Kidney glomerular epithelial cell (primary cell): ENCODE data around the gene ZNF516.

ENCODE experiments used
- DNase-seq: peaks from one replicate; lab custom pipeline; 2025; lab: John Stamatoyannopoulos, UW

ZNF516 gene

GRCh38 chr18:76364282-76365259 is 130.5 kb downstream of the ZNF516 start:
- no peak for DNase-seq

GRCh38 chr18:76363436-76364120 is 131.5 kb downstream of the ZNF516 start:
- no peak for DNase-seq

DNA sequence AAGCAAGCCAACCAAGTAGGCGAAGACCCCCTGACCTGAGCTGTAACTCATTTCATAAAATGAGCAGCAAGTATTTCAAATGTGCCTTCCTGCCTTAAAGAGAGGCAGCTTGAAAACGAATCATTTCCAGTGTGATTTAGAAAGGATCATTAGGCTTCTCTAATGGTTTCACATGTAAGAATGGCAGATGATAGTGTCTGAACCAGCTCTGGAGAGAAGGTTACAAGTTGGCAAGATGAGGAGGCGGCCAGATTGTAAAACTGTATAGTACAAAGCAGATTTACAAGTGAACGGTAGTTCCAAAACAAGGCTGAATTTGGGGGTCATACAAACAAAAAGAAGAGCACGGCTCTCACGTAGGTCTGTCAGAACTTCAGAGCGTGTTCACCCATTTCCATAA is 132.4 kb downstream of the ZNF516 start:
- no peak for DNase-seq

DNA sequence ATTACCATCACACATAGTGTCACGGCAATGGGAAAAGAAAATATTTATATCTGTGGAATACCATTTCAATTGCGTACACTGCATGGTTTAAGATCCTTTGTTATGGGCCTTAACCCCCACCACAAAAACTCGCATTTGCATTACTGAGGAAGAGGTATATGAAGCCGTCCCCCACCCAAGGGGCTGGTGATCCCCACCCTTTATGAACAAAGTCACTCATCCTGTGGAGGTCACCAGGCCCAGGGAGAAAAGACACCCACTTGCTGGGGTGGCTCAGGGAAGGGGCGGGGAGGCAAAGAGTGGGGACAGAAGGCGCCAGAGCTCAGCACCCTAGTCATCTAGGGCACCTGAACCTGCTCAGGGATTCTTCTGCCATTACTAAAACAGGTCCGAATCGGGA is 133.8 kb downstream of the ZNF516 start:
- DNase-seq = no peak

DNA sequence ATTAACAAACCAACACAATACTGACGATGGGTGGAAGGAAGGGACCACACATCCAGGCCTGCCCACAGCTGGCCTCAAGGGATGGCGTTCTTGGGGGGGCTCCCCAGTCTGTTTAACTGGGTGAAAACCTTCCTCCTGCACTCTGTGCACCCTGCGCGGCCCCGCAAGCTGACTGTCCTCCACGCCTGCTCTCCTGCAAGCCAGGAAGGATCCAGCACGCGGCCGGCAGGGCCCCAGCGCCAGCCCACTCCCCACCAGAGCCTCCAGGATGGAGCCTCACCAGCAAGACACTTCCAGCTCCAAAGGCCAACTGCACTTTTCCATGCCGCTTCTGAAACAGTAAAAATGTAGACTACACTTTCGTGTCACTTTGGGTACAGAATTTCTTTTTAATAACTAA is 135.1 kb downstream of the ZNF516 start:
- no peak for DNase-seq

- DNase-seq = no peak
These were observed 136.3 kb downstream of the ZNF516 start for GRCh38 chr18:76358774-76359173.

- no peak for DNase-seq
These were observed 137.3 kb downstream of the ZNF516 start for GRCh38 chr18:76357585-76358260.

DNA sequence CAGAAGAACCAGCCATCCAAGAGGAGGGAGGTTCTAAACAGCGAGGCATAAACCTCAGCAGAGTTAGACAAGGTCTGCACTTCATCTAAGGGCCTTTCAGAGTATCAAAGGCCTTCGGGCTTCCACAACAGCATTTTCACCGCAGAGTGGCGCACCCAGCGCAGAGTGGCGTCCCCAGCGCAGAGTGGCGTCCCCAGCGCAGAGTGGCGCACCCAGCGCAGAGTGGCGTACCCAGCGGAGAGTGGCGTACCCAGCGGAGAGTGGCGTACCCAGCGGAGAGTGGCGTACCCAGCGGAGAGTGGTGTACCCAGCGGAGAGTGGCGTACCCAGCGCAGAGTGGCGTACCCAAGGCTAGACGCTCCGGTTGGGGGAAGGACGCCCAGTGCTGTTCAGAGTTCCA is 137.9 kb downstream of the ZNF516 start:
- DNase-seq = no peak

DNA sequence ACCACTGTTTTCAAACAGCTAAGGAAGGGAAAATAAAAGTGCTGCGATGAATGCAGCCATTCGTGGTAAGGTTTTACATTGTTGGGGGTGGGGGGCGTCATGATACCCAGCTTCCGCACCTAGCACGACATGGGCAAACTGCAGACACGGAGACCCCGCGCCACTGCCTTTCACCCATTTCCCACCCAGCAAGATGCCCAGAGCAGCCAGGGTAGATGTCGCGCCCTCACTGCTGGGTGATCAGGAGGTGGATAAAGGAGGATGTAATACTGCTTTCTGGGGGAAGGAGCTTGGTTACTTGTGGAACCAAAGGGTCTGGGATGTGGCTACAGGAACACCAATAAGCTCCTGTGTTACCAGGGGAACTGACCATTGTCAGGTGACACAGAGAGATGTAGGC is 138.4 kb downstream of the ZNF516 start:
- DNase-seq = no peak

DNA sequence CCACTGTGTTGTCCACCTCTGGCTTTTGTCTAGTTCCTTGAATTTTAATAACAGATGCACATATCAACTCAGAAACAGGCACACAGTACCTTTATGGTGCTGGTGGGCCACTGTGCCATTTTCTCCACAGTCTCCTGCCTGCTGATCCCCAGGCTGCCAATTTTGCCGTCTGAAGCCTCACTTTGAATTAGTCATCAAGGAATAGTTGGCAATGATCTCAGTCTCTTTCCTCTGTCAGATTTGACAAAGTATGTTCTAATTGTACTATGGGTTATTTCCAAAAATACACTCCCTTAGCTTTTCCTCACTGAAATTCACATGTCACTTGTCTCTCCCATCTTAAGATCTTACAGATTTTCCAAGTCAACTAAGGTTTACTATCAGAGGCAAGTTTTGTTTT is 140.7 kb downstream of the ZNF516 start:
- DNase-seq = peak; percentile 12

- no peak for DNase-seq
These were observed 141.5 kb downstream of the ZNF516 start for GRCh38 chr18:76353500-76353899.

DNA sequence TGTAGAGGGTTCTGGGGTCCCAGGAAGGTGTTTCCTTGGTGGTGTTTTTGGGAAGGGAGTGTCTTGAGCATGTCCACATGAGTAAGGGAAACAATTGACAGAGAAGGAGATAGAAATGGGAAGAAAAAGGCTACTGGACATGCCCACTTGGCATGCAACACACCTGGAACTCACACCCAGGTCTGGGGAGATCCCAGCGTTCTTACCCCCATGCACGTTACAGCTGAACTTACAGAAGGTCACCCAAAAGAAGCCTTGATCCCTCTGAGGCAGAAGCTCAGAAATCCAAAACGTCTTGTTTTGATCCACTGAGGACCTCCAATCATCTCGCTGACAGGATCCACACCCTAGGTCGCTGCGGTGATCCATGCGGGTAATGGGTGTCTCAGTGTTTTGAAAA is 142.0 kb downstream of the ZNF516 start:
- DNase-seq = no peak

DNA sequence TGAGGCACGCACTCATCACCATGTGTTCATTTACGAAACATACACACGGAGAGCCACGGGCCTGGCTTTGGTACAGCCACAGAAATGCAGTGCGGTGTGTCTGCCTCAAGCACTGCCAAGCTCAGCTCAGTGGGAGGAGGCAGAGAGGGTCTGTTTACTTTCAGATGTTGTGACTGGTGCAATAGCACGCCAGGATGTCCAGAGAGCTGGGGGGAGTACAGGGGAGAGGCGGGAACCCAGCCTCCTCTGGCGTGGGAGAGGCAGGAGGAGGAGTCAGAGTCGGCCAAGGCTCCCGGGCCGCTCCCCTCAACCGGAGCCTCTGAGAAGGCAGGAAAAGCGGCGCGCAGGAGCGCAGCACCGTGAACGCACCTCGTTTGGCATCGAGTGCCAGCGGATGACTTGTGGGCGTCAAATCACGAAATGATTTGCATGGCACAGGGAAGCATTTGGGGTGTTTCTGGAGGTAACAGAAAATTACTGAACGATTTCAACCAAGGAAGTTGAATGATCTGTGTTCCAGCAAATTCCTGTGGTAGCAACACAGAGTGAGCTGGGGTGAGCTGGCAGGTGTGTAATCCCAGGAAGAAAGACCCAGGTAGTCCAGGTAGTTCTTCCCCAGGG is 143.0 kb downstream of the ZNF516 start:
- peak; percentile 85 for DNase-seq

DNA sequence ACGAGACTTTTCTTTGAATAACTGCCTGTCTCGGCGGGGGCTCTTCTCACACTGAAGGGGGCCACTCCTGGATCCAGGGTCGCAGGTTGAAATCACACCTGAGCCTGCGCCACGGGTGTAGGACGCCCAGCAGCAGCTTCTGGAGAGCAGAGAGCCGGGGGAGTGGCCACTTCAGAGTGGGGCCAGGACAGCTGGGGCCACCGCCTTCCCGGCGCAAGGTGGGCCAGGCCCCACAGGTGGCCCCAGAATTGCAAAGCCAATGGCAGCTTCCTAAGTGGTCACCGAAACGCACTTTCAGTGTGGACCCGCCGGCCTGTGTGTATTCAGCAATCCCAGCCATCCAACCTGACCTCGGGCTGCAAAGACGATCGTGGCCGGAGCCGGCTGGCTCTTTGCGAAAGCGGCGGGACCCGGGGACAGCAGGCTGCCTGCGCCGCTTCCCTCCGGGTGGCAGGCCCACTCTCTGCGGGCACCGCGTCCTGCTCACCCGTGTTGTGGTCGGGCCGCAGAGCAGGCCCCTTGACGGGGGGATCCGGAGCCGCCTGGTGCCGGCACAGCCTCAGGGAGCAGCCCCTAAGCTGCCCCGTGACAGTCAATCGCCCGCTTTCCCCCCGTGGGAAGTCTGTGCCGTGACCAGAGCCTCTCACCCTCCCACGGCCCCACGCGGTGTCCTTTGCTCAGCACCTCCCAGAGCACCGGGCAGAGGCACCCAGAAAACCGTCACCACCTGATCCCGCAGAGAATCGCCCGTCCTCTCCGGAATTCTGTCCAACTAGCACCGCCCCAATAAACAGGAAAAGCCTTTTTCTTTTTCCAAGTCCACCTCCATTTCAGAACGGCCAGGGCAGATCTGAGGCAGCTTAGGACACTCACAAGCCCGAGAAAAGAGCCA is 144.7 kb downstream of the ZNF516 start:
- no peak for DNase-seq

DNA sequence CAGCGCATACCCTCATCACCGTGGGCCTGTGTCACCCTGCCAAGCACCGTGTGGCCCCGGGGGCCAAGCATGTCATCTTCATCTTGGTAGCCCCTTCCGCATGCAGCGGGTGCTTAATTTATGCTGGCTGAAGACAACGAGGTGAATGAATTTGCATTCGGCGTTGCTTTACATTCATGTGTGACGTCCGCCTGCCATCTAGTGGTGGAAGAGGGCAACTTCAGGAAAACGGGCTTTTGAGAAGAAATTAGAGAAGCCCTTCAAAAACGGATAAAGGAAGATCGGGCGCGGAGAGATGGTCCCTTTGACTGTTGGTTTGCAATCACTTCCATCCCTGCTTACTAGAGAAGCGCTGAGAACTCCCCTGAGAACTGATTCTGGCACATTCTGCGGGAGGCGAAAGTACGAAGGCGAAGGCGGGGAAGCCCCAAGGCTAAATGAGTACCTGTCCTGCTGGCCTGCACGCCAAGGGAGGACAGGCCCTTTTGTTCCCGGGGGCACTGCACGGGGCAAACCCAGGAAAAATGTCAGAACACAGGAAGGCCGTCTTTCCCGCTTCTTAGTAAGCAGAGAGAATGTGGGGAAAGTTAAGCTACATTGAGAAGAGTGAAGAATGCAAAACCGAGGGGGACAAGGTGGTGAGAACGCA is 145.9 kb downstream of the ZNF516 start:
- peak; percentile 61 for DNase-seq

DNA sequence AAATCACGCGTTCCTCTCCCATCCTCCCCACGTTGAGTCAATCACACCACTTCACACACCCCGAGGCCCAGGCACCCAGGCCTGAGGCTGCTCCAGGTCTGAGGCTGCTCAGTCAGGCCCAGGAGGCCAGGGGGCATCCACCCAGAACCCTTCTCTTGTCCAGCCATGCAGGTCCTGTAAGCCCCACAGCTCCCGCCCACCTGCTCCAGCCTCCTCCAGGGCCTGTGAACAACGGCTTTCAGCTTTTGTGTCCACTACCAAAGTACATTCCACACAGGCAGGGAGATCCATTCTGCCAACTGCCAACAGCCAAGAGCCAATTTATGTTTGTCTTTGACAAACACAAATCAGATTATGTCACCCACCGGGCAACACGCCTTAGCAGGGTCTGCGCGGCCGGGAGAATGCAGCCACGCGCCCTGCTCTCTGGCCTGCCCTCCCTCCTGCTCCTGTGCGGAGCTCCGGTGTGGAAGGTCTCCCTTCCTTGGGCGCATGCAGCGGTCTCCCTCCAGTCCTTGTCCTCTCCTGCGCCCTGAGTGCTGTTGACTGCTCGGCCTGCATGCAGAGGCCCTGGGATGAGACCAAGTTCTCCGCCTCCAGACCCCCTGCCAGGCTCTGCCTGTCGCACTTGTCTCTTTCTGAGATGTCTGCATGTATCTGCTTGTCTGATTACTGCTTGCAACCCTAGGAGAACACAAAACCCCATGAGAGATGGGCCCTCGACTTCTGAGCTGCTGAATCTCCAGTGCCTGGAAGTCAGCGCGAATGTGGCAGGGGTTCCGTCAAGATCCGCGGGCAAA is 146.6 kb downstream of the ZNF516 start:
- DNase-seq = no peak

GRCh38 chr18:76347341-76347740 is 147.7 kb downstream of the ZNF516 start:
- no peak for DNase-seq

GRCh38 chr18:76346490-76347130 is 148.4 kb downstream of the ZNF516 start:
- DNase-seq = no peak

GRCh38 chr18:76345901-76346300 is 149.1 kb downstream of the ZNF516 start:
- DNase-seq = no peak
